HG03135 (cell line): ENCODE results near the gene VAMP3.

ENCODE experiments used
- ATAC-seq: cut with Tn5 transposase; IDR thresholded peaks from one replicate; pipeline ENCODE4 v1.9.1; 2021; ENCODE audit warnings: mild to moderate bottlenecking, moderate library complexity; ENCODE audit not compliant: unreplicated experiment

VAMP3 gene

GRCh38 chr1:7810395-7810794, 39.3 kb downstream of the VAMP3 start:
- ATAC-seq: no peak

GRCh38 chr1:7811476-7811875, 40.4 kb downstream of the VAMP3 start:
- ATAC-seq: no peak

GRCh38 chr1:7813677-7814373, 42.7 kb downstream of the VAMP3 start:
- ATAC-seq: no peak

GRCh38 chr1:7821282-7821681, 50.2 kb downstream of the VAMP3 start:
- no peak for ATAC-seq

GRCh38 chr1:7824701-7825100, 53.6 kb downstream of the VAMP3 start:
- ATAC-seq: no peak

GRCh38 chr1:7826363-7826762, 55.3 kb downstream of the VAMP3 start:
- ATAC-seq: no peak

- ATAC-seq: no peak
Measured at GRCh38 chr1:7827126-7827955, 56.2 kb downstream of the VAMP3 start.
